ENCODE data around the gene ATP13A1. TPM values are rescaled to one million over a fixed set of nuclear protein-coding genes. Genes with fewer than 3 reads are reported as not detected.

Gene ATP13A1
- total RNA-seq, 1 donor from 2014 or later, result 135 TPM

DNA sequence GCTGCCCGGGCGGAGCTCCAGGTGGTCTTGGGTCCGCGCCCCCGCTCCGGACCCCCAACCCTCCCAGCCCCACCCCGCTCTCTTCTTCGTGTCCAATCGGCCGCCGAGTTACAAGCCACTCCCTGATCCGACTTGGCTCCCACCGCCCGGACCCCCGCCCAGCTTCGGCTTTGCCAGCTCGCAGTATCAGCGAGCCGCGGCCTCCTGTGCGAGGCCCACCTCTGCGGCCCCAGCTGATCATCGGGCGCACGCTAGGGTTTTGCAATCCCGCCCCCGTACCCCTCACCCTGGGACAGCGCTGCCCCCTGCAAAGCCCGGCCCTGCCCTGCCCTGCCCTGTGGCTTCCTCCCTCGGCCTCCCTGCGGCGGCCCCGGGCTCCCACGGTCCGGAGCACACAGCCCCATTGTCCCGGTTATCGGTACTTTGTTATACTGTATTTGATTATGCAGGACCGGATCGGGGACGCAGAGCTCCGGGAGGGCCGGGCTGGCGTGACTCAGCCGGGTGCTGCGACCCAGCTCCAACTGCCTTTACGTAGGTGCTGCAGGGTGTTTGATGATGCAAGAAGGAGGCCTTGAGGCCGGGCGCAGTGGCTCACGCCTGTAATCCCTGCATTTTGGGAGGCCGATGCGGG lies 34.9 kb downstream of the ATP13A1 start:
- intact Hi-C loops (cut with micrococcal nuclease), result loop anchor here (1.0 kb wide), 2 partner anchors 10 to 15 kb away; partner anchors contain the start of genes GMIP and PBX4
- POLR2A ChIA-PET, result interaction anchor here (0.6 to 2.0 kb wide), 19 partner anchors 8 to 423 kb away, joined by 3 to 11 read pairs (median 5); partner anchors contain the start of genes ATP13A1, GMIP, ZNF101 and ZNF14
- Mint-ChIP-seq H3K4me1 (peaks cover 24% of the 10 kb centered on the region), H3K9me3 (no peaks in the 10 kb centered on the region), H3K4me3 (peak overlapping the region; percentile 80), H3K27ac (peak overlapping the region; percentile 80), H3K36me3 (ENCODE audit: low read depth) (peaks cover 54% of the 10 kb centered on the region), H3K27me3 (no peaks in the 10 kb centered on the region)
- DNase-seq, result peak; percentile 47
- TF ChIP-seq, protein P1, sequence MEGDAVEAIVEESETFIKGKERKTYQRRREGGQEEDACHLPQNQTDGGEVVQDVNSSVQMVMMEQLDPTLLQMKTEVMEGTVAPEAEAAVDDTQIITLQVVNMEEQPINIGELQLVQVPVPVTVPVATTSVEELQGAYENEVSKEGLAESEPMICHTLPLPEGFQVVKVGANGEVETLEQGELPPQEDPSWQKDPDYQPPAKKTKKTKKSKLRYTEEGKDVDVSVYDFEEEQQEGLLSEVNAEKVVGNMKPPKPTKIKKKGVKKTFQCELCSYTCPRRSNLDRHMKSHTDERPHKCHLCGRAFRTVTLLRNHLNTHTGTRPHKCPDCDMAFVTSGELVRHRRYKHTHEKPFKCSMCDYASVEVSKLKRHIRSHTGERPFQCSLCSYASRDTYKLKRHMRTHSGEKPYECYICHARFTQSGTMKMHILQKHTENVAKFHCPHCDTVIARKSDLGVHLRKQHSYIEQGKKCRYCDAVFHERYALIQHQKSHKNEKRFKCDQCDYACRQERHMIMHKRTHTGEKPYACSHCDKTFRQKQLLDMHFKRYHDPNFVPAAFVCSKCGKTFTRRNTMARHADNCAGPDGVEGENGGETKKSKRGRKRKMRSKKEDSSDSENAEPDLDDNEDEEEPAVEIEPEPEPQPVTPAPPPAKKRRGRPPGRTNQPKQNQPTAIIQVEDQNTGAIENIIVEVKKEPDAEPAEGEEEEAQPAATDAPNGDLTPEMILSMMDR (IDR thresholded peaks at IDR 0.05), result no peak
- peak; percentile 35 for ATAC-seq (ENCODE audit: low read depth)
- CTCF ChIA-PET, result interaction anchor here (0.6 to 1.5 kb wide), 3 partner anchors 15 to 331 kb away, joined by 3 to 4 read pairs (median 4); partner anchors contain the start of gene GMIP

DNA sequence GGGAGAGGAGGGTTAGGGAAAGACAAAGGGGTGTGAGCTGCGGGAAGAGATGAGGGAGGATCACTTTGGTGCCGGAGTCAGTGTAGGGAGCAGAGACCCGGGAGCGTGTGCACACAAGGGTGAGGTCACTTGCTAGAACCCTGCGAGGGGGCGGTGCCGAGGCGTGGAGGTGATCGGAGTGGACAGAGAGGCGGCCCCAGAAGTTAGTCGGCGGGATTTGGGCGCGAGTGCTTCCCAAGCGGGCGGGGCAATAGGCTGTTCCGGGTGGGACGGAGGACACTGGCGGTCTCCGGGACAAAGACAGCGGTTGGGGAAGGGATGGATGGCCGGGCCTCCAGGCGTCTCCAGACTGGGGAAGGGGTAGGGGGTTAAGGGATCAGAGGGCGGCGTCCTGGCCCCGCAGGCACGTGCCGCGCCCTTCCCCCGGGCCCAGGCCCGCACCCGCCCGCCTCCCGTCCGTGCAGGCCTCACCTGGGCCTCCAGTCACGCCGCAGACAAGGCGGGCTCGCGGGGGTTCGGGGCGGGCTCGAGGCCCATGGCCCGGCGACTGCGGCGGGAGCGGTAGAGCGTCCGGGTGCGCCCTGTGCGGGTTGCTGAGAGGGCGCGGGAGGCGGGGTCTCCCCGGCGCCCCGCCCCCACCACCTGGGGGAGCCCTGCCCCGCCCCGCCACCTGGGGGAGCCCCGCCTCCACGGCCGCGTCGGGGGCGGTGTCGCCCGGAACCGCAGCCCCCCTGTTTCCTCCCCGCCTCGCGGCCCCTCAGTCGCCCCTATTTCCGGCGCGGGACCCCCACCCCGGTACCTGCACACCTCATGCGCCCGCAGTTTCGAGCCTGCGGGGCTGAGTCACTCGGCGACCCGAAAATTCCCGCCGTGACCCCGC lies 35.6 kb downstream of the ATP13A1 start, which contains the start of gene LPAR2:
Gene LPAR2 (minus strand): TSS at position 600 of the 880 bp plus-strand sequence. CDS start 945 bp downstream, outside the sequence.
- TF ChIP-seq, protein P1 (IDR thresholded peaks at IDR 0.05), result no peak
- Mint-ChIP-seq H3K4me1 (peaks cover 24% of the 10 kb centered on the region), H3K27me3 (no peaks in the 10 kb centered on the region), H3K4me3 (peak within 1 kb of the TSS; percentile 93), H3K36me3 (ENCODE audit: low read depth) (peaks cover 49% of the 10 kb centered on the region), H3K9me3 (no peaks in the 10 kb centered on the region), H3K27ac (peak within 1 kb of the TSS; percentile 92)
- CTCF ChIA-PET, result interaction anchor here (1.1 to 1.5 kb wide), 3 partner anchors 16 to 331 kb away, joined by 3 to 4 read pairs (median 4); partner anchors contain the start of gene GMIP
- intact Hi-C loops (cut with micrococcal nuclease), result loop anchor here (1.0 kb wide), 2 partner anchors 10 to 15 kb away; partner anchors contain the start of genes GMIP and PBX4
- POLR2A ChIA-PET, result interaction anchor here (0.8 to 2.0 kb wide), 20 partner anchors 7 to 424 kb away, joined by 3 to 11 read pairs (median 5); partner anchors contain the start of genes ATP13A1, GMIP, ZNF101 and ZNF14
- ATAC-seq (ENCODE audit: low read depth) (peak; percentile 87), DNase-seq (peak; percentile 81)

DNA sequence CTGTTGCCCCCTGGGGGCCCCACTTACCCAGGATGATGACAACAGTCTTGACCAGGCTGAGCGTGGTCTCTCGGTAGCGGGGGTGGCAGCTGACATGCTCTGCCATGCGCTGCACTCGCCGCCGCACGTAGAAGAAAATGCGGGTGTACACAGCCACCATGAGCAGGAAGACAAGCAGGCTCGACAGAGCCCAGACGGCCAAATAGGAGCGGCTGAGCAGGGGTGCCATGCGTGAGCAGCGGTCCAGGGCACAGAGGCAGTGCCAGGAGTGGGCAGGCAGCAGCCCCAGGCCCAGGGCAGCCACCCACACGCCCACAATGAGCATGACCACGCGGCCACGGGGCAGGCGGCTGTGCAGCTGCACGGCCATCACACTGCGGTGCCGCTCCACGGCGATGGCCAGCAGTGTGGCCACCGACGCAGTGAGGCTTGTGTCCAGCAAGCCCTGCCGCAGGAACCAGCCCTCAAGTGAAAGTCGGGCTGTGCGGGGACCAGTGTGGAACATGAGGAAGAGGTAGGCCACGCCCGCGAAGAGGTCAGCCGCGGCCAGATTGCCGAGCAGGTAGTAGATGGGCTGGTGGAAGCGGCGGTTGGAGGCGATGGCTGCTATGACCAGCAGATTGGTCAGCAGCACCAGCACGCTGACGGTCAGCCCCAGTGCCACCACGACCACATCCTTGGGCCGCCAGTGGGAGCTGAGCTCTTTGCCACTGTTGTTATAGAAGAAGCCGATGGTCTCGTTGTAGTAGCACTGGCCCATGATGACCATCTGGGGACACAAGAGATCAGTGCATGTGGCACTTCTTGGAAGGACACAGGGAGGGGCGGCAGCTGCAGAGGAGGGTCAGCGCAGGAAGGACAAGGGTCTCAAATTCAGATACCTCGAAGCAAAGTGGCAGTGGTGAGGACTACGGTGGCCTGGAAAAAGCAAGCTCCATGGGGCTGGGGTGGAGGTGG lies 36.7 kb downstream of the ATP13A1 start:
- peak overlapping the region; percentile 93 for H3K4me3 Mint-ChIP-seq
- H3K36me3 Mint-ChIP-seq (ENCODE audit: low read depth), result peaks cover 44% of the 10 kb centered on the region
- H3K4me1 Mint-ChIP-seq, result peaks cover 24% of the 10 kb centered on the region
- ChIA-PET CTCF (interaction anchor here (1.1 kb wide), 1 partner anchor 17 kb away, joined by 3 read pairs; the partner anchor contains the start of gene GMIP), POLR2A (interaction anchor here (0.9 to 1.2 kb wide), 4 partner anchors 15 to 412 kb away, joined by 3 to 10 read pairs (median 3); partner anchors contain the start of gene ZNF682)
- TF ChIP-seq, protein P1 (IDR thresholded peaks at IDR 0.05), result no peak
- ATAC-seq (ENCODE audit: low read depth), result no peak
- no peaks in the 10 kb centered on the region for H3K9me3 Mint-ChIP-seq
- no peak for DNase-seq
- H3K27me3 Mint-ChIP-seq, result no peaks in the 10 kb centered on the region
- H3K27ac Mint-ChIP-seq, result peak overlapping the region; percentile 92
- intact Hi-C loops (cut with micrococcal nuclease), result no loop called here

DNA sequence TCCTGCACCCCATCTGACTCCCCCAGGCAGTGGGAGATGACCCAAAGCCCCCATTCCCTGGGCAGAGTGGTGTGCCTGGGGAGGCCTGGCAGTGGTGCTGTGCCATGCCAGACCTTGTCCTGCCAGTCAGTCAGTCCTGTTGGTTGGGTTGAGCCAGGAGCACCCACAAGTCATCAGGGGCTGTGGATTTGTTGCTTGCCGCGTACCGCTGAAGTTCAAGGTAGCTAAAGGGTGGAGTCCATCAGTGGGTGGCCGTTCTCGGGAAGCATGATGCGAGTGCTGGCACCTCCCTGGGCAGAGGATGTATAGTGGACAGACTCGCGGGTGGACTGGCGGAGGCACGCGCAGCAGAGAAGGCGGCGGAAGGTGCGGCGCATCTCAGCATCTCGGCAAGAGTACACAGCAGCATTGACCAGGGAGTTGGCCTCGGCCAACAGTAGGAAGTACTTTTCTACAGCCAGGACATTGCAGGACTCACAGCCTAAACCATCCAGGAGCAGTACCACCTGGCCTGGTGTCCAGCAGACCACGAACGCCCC lies 39.4 kb downstream of the ATP13A1 start:
- Mint-ChIP-seq H3K9me3 (no peaks in the 10 kb centered on the region), H3K4me1 (peaks cover 27% of the 10 kb centered on the region), H3K27ac (no peak overlapping the region), H3K4me3 (no peak overlapping the region), H3K36me3 (ENCODE audit: low read depth) (peaks cover 27% of the 10 kb centered on the region), H3K27me3 (no peaks in the 10 kb centered on the region)
- ATAC-seq (ENCODE audit: low read depth) (no peak), DNase-seq (no peak)
- ChIA-PET CTCF (no interaction called here), POLR2A (no interaction called here)
- TF ChIP-seq, protein P1 (IDR thresholded peaks at IDR 0.05), result no peak
- intact Hi-C loops (cut with micrococcal nuclease), result no loop called here

Measured in activated B cell treated with CpG ODN at 0.5 μM for 24 hours (primary cell).